GM23338 (cell line): Measurements from ENCODE around the gene OR2G2. TPM values are rescaled to one million over a fixed set of nuclear protein-coding genes. Genes with fewer than 3 reads are reported as not detected.

Experiments used
- ATAC-seq: fragments of 200-7000 bp; cut with Tn5 transposase; 3 replicates; pipeline ENCODE4 v1.9.1; 2020
- DNase-seq: peaks from one replicate; pipeline ENCODE4 v3.0.0-alpha.2; 2015; ENCODE audit warnings: low spot score
- H2AFZ ChIP-seq: fragments of 200-600 bp; sonication (generic); 2 replicates; pipeline ENCODE4 v1.8.0; 2016; ENCODE audit warnings: antibody characterized with exemption, mild to moderate bottlenecking, moderate library complexity
- H3F3A ChIP-seq: fragments of 200-600 bp; sonication (generic); replicated peaks from 2 replicates; pipeline ENCODE4 v1.8.0; 2017; ENCODE audit warnings: antibody characterized with exemption, mixed run types, low read depth
- H3K27ac ChIP-seq: fragments of 200-600 bp; sonication (generic); 2 replicates; pipeline ENCODE4 v1.6.1; 2016; ENCODE audit warnings: low read depth
- H3K27me3 ChIP-seq: fragments of 200-600 bp; sonication (generic); 2 replicates; pipeline ENCODE4 v1.8.0; 2016; ENCODE audit warnings: mild to moderate bottlenecking, mixed run types, moderate library complexity; ENCODE audit not compliant: insufficient read depth
- H3K36me3 ChIP-seq: fragments of 200-600 bp; sonication (generic); 2 replicates; pipeline ENCODE4 v1.8.0; 2016; ENCODE audit warnings: mild to moderate bottlenecking; ENCODE audit not compliant: insufficient read depth
- H3K4me1 ChIP-seq: fragments of 200-600 bp; sonication (generic); 2 replicates; pipeline ENCODE4 v1.8.0; 2016; ENCODE audit warnings: mild to moderate bottlenecking, moderate library complexity; ENCODE audit not compliant: insufficient read depth
- H3K4me2 ChIP-seq: fragments of 200-600 bp; sonication (generic); 2 replicates; pipeline ENCODE4 v1.7.1; 2017; ENCODE audit warnings: mixed run types
- H3K4me3 ChIP-seq: fragments of 200-600 bp; sonication (generic); 2 replicates; pipeline ENCODE4 v1.6.1; 2016; ENCODE audit warnings: mixed run types
- H3K79me2 ChIP-seq: fragments of 200-600 bp; sonication (generic); replicated peaks from 2 replicates; pipeline ENCODE4 v1.8.0; 2017; ENCODE audit warnings: mild to moderate bottlenecking; ENCODE audit not compliant: insufficient read depth
- H3K9me2 ChIP-seq: fragments of 200-600 bp; sonication (generic); 2 replicates; pipeline ENCODE4 v1.8.0; 2017; ENCODE audit not compliant: insufficient read depth
- H4K20me1 ChIP-seq: fragments of 200-600 bp; sonication (generic); replicated peaks from 2 replicates; pipeline ENCODE4 v1.8.0; 2017; ENCODE audit warnings: mild to moderate bottlenecking; ENCODE audit not compliant: insufficient read depth
- H3K27ac Mint-ChIP-seq: 2 replicates; pipeline ENCODE4 v1.8.0; 2020; ENCODE audit warnings: inconsistent platforms, mild to moderate bottlenecking, moderate library complexity, mixed read lengths
- H3K27me3 Mint-ChIP-seq: 3 replicates; pipeline ENCODE4 v1.8.0; 2022; ENCODE audit warnings: low read depth, mild to moderate bottlenecking, moderate library complexity, mixed read lengths, inconsistent platforms; ENCODE audit not compliant: insufficient read depth, poor library complexity
- H3K36me3 Mint-ChIP-seq: 3 replicates; pipeline ENCODE4 v1.8.0; 2021; ENCODE audit warnings: low read depth, mild to moderate bottlenecking, inconsistent platforms, moderate library complexity, mixed read lengths
- H3K4me1 Mint-ChIP-seq: 3 replicates; pipeline ENCODE4 v1.8.0; 2020; ENCODE audit warnings: mild to moderate bottlenecking, inconsistent platforms, mixed read lengths
- H3K4me3 Mint-ChIP-seq: 3 replicates; pipeline ENCODE4 v1.8.0; 2021; ENCODE audit warnings: moderate library complexity, mild to moderate bottlenecking, inconsistent platforms, mixed read lengths
- H3K9me3 Mint-ChIP-seq: 3 replicates; pipeline ENCODE4 v1.8.0; 2020; ENCODE audit warnings: moderate library complexity, mild to moderate bottlenecking, inconsistent platforms, mixed read lengths
- CREB1 ChIP-seq: fragments of 250-450 bp; sonication (Bioruptor Pico); IDR thresholded peaks from 2 replicates; pipeline ENCODE4 v1.5.0; 2020; ENCODE audit warnings: low read depth, mild to moderate bottlenecking, moderate library complexity
- EZH2 ChIP-seq: fragments of 200-600 bp; sonication (generic); IDR thresholded peaks from one replicate; pipeline ENCODE4 v1.8.0; 2017; ENCODE audit warnings: antibody characterized with exemption, mild to moderate bottlenecking, low read depth; ENCODE audit not compliant: unreplicated experiment
- EZH2phosphoT487 ChIP-seq: fragments of 200-600 bp; sonication (generic); IDR thresholded peaks from one replicate; pipeline ENCODE4 v1.8.1; 2018; ENCODE audit warnings: antibody characterized with exemption; ENCODE audit not compliant: unreplicated experiment
- JUNB ChIP-seq: IDR thresholded peaks from one replicate; pipeline ENCODE4 v1.6.1; 2016; ENCODE audit warnings: antibody characterized with exemption; ENCODE audit not compliant: unreplicated experiment
- POLR2AphosphoS5 ChIP-seq: IDR thresholded peaks from 2 replicates; pipeline ENCODE4 v1.6.1; 2016; ENCODE audit warnings: antibody characterized with exemption, low read depth
- STAT1 ChIP-seq: IDR thresholded peaks from one replicate; pipeline ENCODE4 v1.6.1; 2016; ENCODE audit warnings: antibody characterized with exemption; ENCODE audit not compliant: unreplicated experiment
- ZNF114 ChIP-seq: fragments of 250-450 bp; sonication (Bioruptor Pico); IDR thresholded peaks from 2 replicates; pipeline ENCODE4 v1.5.0; 2020; ENCODE audit warnings: mild to moderate bottlenecking, moderate library complexity
- polyA plus RNA-seq: library from polyadenylated mRNA; unstranded; fragments of >200 nt; fragmentation: Nextera tagmentation; extraction: Ambion mirVana; gene quantifications from 2 replicates; pipeline ENCODE4 v1.2.1, GENCODE V29; 2016
- total RNA-seq: library from RNA; depleted of rRNA; stranded (reverse); fragments of >200 nt; shearing (Covaris generic); gene quantifications from 2 replicates; pipeline ENCODE4 v1.2.3, GENCODE V29; 2014
- TF ChIP-seq, protein P1 (sequence below): IDR thresholded peaks from 2 replicates; pipeline ENCODE4 v1.6.1; 2016; ENCODE audit warnings: antibody characterized with exemption
- TF ChIP-seq, protein P2 (sequence below): fragments of 250-450 bp; sonication (Bioruptor Pico); IDR thresholded peaks from 2 replicates; pipeline ENCODE4 v1.5.0; 2020; ENCODE audit warnings: mild to moderate bottlenecking, moderate library complexity
- TF ChIP-seq, protein P3 (sequence below): IDR thresholded peaks from one replicate; pipeline ENCODE4 v1.6.1; 2018; ENCODE audit warnings: antibody characterized with exemption; ENCODE audit not compliant: unreplicated experiment

Gene OR2G2
- total and polyA plus RNA-seq, 2 experiments from 2014 or later, result not detected

DNA sequence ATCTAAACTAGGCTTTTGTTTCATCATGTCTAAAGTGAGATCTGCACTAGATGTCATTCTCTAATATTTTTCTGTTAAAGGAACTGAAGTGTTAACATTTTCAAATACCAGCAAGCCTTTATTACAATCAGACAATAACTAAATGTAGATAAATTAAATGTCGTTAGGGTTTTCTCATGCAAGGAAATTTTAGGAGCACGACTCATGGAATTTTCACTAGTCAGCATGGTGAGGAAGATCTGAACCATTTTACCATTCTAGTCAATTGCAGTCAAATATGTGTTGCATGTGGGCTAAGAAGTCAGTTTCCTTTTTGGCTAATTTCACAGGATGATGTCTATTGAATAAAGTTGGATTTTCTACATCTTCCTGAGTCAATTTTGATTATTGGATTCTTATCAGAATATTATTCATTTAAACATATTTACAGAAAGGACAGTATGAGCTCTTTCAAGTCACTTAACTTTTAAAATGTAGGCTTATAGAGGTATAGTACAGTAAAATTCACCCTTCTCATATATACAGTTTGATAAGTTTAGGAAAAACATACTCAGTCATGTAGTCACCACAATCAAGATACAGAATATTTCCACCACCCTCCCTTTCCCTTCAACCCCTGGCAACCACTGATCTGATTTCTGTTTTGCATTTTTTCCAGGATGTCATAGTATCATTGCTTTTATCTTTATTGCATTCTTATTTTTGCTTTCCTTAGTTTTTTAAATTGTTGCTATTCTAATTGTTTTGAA, 30.1 kb upstream of the OR2G2 start:
- H3K4me2 ChIP-seq, result no peak overlapping the region
- Mint-ChIP-seq H3K4me3 (no peak overlapping the region), H3K27me3 (no peaks in the 10 kb centered on the region), H3K27ac (no peak overlapping the region), H3K9me3 (no peaks in the 10 kb centered on the region; the same call in 2 of the 3 replicates), H3K4me1 (peaks cover 10% of the 10 kb centered on the region), H3K36me3 (no peaks in the 10 kb centered on the region)
- no peak overlapping the region for H3K27ac ChIP-seq
- H3K4me1 ChIP-seq, result peaks cover 9% of the 10 kb centered on the region
- H4K20me1 ChIP-seq, result no peaks in the 10 kb centered on the region
- DNase-seq (no peak), ATAC-seq (no peak)
- H3F3A ChIP-seq, result no peaks in the 10 kb centered on the region
- no peak overlapping the region for H3K4me3 ChIP-seq
- no peaks in the 10 kb centered on the region for H3K36me3 ChIP-seq
- H2AFZ ChIP-seq, result no peak overlapping the region
- no peaks in the 10 kb centered on the region for H3K27me3 ChIP-seq
- TF ChIP-seq POLR2AphosphoS5 (no peak), JUNB (no peak), STAT1 (no peak), EZH2 (no peak), ZNF114 (CRISPR knock-in tag) (no peak), EZH2phosphoT487 (no peak), CREB1 (CRISPR knock-in tag) (no peak)
- TF ChIP-seq, protein P1, sequence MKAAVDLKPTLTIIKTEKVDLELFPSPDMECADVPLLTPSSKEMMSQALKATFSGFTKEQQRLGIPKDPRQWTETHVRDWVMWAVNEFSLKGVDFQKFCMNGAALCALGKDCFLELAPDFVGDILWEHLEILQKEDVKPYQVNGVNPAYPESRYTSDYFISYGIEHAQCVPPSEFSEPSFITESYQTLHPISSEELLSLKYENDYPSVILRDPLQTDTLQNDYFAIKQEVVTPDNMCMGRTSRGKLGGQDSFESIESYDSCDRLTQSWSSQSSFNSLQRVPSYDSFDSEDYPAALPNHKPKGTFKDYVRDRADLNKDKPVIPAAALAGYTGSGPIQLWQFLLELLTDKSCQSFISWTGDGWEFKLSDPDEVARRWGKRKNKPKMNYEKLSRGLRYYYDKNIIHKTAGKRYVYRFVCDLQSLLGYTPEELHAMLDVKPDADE, result no peak
- TF ChIP-seq, protein P2, sequence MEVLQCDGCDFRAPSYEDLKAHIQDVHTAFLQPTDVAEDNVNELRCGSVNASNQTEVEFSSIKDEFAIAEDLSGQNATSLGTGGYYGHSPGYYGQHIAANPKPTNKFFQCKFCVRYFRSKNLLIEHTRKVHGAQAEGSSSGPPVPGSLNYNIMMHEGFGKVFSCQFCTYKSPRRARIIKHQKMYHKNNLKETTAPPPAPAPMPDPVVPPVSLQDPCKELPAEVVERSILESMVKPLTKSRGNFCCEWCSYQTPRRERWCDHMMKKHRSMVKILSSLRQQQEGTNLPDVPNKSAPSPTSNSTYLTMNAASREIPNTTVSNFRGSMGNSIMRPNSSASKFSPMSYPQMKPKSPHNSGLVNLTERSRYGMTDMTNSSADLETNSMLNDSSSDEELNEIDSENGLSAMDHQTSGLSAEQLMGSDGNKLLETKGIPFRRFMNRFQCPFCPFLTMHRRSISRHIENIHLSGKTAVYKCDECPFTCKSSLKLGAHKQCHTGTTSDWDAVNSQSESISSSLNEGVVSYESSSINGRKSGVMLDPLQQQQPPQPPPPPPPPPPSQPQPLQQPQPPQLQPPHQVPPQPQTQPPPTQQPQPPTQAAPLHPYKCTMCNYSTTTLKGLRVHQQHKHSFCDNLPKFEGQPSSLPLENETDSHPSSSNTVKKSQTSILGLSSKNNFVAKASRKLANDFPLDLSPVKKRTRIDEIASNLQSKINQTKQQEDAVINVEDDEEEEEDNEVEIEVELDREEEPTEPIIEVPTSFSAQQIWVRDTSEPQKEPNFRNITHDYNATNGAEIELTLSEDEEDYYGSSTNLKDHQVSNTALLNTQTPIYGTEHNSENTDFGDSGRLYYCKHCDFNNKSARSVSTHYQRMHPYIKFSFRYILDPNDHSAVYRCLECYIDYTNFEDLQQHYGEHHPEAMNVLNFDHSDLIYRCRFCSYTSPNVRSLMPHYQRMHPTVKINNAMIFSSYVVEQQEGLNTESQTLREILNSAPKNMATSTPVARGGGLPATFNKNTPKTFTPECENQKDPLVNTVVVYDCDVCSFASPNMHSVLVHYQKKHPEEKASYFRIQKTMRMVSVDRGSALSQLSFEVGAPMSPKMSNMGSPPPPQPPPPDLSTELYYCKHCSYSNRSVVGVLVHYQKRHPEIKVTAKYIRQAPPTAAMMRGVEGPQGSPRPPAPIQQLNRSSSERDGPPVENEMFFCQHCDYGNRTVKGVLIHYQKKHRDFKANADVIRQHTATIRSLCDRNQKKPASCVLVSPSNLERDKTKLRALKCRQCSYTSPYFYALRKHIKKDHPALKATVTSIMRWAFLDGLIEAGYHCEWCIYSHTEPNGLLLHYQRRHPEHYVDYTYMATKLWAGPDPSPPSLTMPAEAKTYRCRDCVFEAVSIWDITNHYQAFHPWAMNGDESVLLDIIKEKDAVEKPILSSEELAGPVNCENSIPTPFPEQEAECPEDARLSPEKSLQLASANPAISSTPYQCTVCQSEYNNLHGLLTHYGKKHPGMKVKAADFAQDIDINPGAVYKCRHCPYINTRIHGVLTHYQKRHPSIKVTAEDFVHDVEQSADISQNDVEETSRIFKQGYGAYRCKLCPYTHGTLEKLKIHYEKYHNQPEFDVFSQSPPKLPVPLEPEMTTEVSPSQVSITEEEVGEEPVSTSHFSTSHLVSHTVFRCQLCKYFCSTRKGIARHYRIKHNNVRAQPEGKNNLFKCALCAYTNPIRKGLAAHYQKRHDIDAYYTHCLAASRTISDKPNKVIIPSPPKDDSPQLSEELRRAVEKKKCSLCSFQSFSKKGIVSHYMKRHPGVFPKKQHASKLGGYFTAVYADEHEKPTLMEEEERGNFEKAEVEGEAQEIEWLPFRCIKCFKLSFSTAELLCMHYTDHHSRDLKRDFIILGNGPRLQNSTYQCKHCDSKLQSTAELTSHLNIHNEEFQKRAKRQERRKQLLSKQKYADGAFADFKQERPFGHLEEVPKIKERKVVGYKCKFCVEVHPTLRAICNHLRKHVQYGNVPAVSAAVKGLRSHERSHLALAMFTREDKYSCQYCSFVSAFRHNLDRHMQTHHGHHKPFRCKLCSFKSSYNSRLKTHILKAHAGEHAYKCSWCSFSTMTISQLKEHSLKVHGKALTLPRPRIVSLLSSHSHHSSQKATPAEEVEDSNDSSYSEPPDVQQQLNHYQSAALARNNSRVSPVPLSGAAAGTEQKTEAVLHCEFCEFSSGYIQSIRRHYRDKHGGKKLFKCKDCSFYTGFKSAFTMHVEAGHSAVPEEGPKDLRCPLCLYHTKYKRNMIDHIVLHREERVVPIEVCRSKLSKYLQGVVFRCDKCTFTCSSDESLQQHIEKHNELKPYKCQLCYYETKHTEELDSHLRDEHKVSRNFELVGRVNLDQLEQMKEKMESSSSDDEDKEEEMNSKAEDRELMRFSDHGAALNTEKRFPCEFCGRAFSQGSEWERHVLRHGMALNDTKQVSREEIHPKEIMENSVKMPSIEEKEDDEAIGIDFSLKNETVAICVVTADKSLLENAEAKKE (CRISPR knock-in tag), result no peak
- TF ChIP-seq, protein P3, sequence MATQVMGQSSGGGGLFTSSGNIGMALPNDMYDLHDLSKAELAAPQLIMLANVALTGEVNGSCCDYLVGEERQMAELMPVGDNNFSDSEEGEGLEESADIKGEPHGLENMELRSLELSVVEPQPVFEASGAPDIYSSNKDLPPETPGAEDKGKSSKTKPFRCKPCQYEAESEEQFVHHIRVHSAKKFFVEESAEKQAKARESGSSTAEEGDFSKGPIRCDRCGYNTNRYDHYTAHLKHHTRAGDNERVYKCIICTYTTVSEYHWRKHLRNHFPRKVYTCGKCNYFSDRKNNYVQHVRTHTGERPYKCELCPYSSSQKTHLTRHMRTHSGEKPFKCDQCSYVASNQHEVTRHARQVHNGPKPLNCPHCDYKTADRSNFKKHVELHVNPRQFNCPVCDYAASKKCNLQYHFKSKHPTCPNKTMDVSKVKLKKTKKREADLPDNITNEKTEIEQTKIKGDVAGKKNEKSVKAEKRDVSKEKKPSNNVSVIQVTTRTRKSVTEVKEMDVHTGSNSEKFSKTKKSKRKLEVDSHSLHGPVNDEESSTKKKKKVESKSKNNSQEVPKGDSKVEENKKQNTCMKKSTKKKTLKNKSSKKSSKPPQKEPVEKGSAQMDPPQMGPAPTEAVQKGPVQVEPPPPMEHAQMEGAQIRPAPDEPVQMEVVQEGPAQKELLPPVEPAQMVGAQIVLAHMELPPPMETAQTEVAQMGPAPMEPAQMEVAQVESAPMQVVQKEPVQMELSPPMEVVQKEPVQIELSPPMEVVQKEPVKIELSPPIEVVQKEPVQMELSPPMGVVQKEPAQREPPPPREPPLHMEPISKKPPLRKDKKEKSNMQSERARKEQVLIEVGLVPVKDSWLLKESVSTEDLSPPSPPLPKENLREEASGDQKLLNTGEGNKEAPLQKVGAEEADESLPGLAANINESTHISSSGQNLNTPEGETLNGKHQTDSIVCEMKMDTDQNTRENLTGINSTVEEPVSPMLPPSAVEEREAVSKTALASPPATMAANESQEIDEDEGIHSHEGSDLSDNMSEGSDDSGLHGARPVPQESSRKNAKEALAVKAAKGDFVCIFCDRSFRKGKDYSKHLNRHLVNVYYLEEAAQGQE, result no peak
- no peaks in the 10 kb centered on the region for H3K79me2 ChIP-seq
- no peaks in the 10 kb centered on the region for H3K9me2 ChIP-seq
